ENCODE measurements around the gene CYSTM1.
A peak's percentile ranks its signal among the peaks of the same experiment; 100 is the strongest.

Gene CYSTM1

GRCh38 chr5:140258016-140258415, 83.0 kb downstream of the CYSTM1 start:
- DNase-seq (ENCODE audit: low read depth), result no peak

GRCh38 chr5:140258873-140259272, 83.9 kb downstream of the CYSTM1 start:
- no peak for DNase-seq (ENCODE audit: low read depth)

- DNase-seq (ENCODE audit: low read depth), result no peak
These were observed 84.5 kb downstream of the CYSTM1 start for GRCh38 chr5:140259500-140259899.

GRCh38 chr5:140260089-140260656, 85.2 kb downstream of the CYSTM1 start:
- DNase-seq (ENCODE audit: low read depth), result no peak

GRCh38 chr5:140261403-140262171, 86.6 kb downstream of the CYSTM1 start:
- DNase-seq (ENCODE audit: low read depth), result peak; percentile 71

- DNase-seq (ENCODE audit: low read depth), result no peak
These were observed 87.2 kb downstream of the CYSTM1 start for GRCh38 chr5:140262221-140262620.

- no peak for DNase-seq (ENCODE audit: low read depth)
These were observed 87.9 kb downstream of the CYSTM1 start for GRCh38 chr5:140262839-140263238.

GRCh38 chr5:140265845-140266244, 90.9 kb downstream of the CYSTM1 start:
- DNase-seq (ENCODE audit: low read depth), result no peak

- no peak for DNase-seq (ENCODE audit: low read depth)
These were observed 91.6 kb downstream of the CYSTM1 start for GRCh38 chr5:140266471-140267200.

GRCh38 chr5:140267201-140267540, 92.2 kb downstream of the CYSTM1 start:
- no peak for DNase-seq (ENCODE audit: low read depth)

GRCh38 chr5:140267559-140268018, 92.6 kb downstream of the CYSTM1 start:
- no peak for DNase-seq (ENCODE audit: low read depth)

- no peak for DNase-seq (ENCODE audit: low read depth)
These were observed 95.0 kb downstream of the CYSTM1 start for GRCh38 chr5:140270008-140270407.

- no peak for DNase-seq (ENCODE audit: low read depth)
These were observed 98.5 kb downstream of the CYSTM1 start for GRCh38 chr5:140273401-140273877.

- no peak for DNase-seq (ENCODE audit: low read depth)
These were observed 100.8 kb downstream of the CYSTM1 start for GRCh38 chr5:140275837-140276236.

- no peak for DNase-seq (ENCODE audit: low read depth)
These were observed 107.3 kb downstream of the CYSTM1 start for GRCh38 chr5:140282266-140282665.

- DNase-seq (ENCODE audit: low read depth), result no peak
These were observed 109.0 kb downstream of the CYSTM1 start for GRCh38 chr5:140284013-140284412.

- DNase-seq (ENCODE audit: low read depth), result no peak
These were observed 111.4 kb downstream of the CYSTM1 start for GRCh38 chr5:140286424-140286823.

- DNase-seq (ENCODE audit: low read depth), result no peak
These were observed 113.0 kb downstream of the CYSTM1 start for GRCh38 chr5:140287801-140288521.

- no peak for DNase-seq (ENCODE audit: low read depth)
These were observed 117.4 kb downstream of the CYSTM1 start for GRCh38 chr5:140292212-140293036.

Measured in GM04504 (cell line).